Measurements from ENCODE around the gene IL25. TPM values are rescaled to one million over a fixed set of nuclear protein-coding genes. Genes with fewer than 3 reads are reported as not detected.

IL25 gene
- total and polyA plus RNA-seq, 2 of the 8 experiments (the other 6 are each of a cell fraction or from before 2014, with no cell fraction given): not detected

DNA sequence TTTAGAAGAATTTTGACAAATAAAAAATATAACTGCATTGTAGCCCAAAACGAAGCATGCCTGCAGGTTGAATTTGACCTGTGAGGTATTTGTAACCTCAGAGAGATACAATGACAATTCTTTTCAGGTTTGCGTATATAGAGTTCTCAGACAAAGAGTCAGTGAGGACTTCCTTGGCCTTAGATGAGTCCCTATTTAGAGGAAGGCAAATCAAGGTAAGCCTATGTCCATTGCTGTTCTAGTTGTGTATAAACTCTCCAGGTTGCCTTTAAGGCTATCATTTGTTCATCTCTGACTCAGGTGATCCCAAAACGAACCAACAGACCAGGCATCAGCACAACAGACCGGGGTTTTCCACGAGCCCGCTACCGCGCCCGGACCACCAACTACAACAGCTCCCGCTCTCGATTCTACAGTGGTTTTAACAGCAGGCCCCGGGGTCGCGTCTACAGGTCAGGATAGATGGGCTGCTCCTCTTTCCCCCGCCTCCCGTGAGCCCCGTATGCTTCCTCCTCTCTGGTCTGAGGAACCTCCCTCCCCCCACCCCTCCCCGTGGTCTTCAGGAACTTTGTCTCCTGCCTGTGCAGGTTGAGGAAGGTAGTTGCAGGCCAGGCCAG lies 48.7 kb upstream of the IL25 start (continued):
- TF ChIP-seq KDM5A (IDR thresholded peaks at IDR 0.05; ENCODE audit: low read length): no peak
- TF ChIP-seq EZH2 (IDR thresholded peaks at IDR 0.05; ENCODE audit: low read depth, low read length, severe bottlenecking): no peak
- no peak for TF ChIP-seq CEBPB (IDR thresholded peaks at IDR 0.05; ENCODE audit: low read depth, low read length)
- TF ChIP-seq HDAC2 (IDR thresholded peaks at IDR 0.05; ENCODE audit: borderline replicate concordance in 1 of 2, low read depth in 2 of 2, low read length in 2 of 2): no peak
- TF ChIP-seq RNF2 (IDR thresholded peaks at IDR 0.05; ENCODE audit: borderline replicate concordance, low read depth, low read length, missing control alignments, poor library complexity, severe bottlenecking): no peak

Measured in H1 (cell line).